Measurements from ENCODE around the gene OGG1.

DNA sequence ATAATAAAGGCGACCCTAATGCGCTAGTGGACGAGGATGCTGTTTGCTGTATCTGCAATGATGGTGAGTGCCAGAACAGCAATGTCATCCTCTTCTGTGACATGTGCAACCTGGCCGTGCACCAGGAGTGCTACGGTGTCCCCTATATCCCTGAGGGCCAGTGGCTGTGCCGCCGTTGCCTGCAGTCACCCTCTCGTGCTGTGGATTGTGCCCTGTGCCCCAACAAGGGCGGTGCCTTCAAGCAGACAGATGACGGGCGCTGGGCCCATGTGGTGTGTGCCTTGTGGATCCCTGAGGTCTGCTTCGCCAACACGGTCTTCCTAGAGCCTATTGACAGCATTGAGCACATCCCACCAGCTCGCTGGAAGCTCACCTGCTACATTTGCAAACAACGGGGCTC is 10.6 kb upstream of the OGG1 start:
- TF ChIP-seq POLR2A (IDR thresholded peaks at IDR 0.05; ENCODE audit: low read length), result no peak
- TF ChIP-seq, protein P1, sequence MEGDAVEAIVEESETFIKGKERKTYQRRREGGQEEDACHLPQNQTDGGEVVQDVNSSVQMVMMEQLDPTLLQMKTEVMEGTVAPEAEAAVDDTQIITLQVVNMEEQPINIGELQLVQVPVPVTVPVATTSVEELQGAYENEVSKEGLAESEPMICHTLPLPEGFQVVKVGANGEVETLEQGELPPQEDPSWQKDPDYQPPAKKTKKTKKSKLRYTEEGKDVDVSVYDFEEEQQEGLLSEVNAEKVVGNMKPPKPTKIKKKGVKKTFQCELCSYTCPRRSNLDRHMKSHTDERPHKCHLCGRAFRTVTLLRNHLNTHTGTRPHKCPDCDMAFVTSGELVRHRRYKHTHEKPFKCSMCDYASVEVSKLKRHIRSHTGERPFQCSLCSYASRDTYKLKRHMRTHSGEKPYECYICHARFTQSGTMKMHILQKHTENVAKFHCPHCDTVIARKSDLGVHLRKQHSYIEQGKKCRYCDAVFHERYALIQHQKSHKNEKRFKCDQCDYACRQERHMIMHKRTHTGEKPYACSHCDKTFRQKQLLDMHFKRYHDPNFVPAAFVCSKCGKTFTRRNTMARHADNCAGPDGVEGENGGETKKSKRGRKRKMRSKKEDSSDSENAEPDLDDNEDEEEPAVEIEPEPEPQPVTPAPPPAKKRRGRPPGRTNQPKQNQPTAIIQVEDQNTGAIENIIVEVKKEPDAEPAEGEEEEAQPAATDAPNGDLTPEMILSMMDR (IDR thresholded peaks at IDR 0.05), result no peak
- no peak for TF ChIP-seq RNF2 (IDR thresholded peaks at IDR 0.05; ENCODE audit: borderline replicate concordance, low read depth)
- TF ChIP-seq MYC (IDR thresholded peaks at IDR 0.05; ENCODE audit: borderline replicate concordance, low read length), result no peak
- TF ChIP-seq, protein P2, sequence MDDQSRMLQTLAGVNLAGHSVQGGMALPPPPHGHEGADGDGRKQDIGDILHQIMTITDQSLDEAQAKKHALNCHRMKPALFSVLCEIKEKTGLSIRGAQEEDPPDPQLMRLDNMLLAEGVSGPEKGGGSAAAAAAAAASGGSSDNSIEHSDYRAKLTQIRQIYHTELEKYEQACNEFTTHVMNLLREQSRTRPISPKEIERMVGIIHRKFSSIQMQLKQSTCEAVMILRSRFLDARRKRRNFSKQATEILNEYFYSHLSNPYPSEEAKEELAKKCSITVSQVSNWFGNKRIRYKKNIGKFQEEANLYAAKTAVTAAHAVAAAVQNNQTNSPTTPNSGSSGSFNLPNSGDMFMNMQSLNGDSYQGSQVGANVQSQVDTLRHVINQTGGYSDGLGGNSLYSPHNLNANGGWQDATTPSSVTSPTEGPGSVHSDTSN (IDR thresholded peaks at IDR 0.05), result no peak
